Vagina (tissue), 2 donors: ENCODE results near the gene PARD3.

Experiments used
- CTCF ChIP-seq, 3 experiments: fragments of 450-650 bp in 2 of 3; fragments of 200-600 bp in 1 of 3; sonication (generic) in 1 of 3; IDR thresholded peaks; one replicate each; pipeline ENCODE4 v1.5.1; 2017 to 2019; ENCODE audit warnings: antibody characterized with exemption in 3 of 3, mild to moderate bottlenecking in 2 of 3, moderate library complexity in 2 of 3
- POLR2A ChIP-seq, 2 donors: fragments of 450-650 bp; IDR thresholded peaks; one replicate each; pipeline ENCODE4 v1.6.1; 2017; ENCODE audit warnings: antibody characterized with exemption in 2 of 2, mild to moderate bottlenecking in 2 of 2, moderate library complexity in 2 of 2
- POLR2AphosphoS5 ChIP-seq, 2 donors: sonication (generic); formaldehyde crosslinking; IDR thresholded peaks; one replicate each; pipeline ENCODE4 v1.9.0; 2017; ENCODE audit warnings: antibody characterized with exemption in 2 of 2, mild to moderate bottlenecking in 2 of 2, low read depth in 1 of 2; ENCODE audit not compliant: insufficient read depth in 1 of 2

DNA sequence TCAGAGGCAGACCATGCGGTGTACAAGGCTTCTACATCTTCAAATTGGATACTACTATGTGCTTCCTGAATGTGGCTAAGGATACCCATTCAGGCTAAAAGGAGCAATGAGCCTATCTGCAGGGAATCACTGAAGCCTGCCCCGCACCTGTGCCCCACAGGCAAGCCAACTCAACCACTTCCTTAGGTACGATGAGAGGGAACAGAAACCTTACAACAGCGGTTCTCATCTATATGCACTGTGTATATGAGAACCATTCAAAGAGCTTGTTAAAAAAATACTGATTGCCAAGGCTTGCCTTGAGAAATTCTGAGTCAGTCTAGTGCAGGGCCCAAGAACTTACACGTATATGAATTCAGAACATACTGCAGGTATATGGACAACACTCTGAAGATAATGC is 679.6 kb downstream of the PARD3 start:
- TF ChIP-seq CTCF (IDR thresholded peaks at IDR 0.05) (no peak), POLR2A (IDR thresholded peaks at IDR 0.05) (no peak), POLR2AphosphoS5 (IDR thresholded peaks at IDR 0.05; ENCODE audit: insufficient read depth in 1 of 2, low read depth in 1 of 2) (no peak)
